Breast epithelium (tissue), 3 donors: Measurements from ENCODE around the gene CFAP46.

ENCODE experiments used
- POLR2AphosphoS5 ChIP-seq, 3 donors: sonication (generic); formaldehyde crosslinking; IDR thresholded peaks; one replicate each; pipeline ENCODE4 v1.6.1; 2017; ENCODE audit warnings: antibody characterized with exemption in 3 of 3
- TF ChIP-seq, protein P1 (sequence below), 3 donors: fragments of 450-650 bp; IDR thresholded peaks; one replicate each; pipeline ENCODE4 v1.5.1; 2016 to 2017; ENCODE audit warnings: antibody characterized with exemption in 3 of 3, mild to moderate bottlenecking in 3 of 3, moderate library complexity in 3 of 3

DNA sequence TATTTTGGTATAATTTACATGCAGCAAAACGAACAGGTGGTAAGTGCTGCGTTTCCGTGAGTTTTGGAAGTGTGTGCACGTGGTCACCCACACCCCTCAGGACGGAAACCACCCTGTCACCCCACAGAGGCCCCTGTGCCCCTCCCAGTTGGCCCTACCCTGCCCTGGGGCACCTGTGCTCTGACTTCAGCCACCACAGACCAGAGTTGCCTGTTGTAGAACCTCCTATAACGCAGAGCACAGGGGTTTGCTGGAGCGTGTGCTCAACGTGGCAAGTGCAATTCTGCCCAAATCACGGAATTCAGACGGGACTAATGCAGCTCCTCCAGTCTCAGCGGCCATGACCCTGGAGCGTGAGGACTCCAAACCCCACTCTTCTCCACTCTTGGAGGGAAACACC is 9.6 kb upstream of the CFAP46 start:
- TF ChIP-seq, protein P1, sequence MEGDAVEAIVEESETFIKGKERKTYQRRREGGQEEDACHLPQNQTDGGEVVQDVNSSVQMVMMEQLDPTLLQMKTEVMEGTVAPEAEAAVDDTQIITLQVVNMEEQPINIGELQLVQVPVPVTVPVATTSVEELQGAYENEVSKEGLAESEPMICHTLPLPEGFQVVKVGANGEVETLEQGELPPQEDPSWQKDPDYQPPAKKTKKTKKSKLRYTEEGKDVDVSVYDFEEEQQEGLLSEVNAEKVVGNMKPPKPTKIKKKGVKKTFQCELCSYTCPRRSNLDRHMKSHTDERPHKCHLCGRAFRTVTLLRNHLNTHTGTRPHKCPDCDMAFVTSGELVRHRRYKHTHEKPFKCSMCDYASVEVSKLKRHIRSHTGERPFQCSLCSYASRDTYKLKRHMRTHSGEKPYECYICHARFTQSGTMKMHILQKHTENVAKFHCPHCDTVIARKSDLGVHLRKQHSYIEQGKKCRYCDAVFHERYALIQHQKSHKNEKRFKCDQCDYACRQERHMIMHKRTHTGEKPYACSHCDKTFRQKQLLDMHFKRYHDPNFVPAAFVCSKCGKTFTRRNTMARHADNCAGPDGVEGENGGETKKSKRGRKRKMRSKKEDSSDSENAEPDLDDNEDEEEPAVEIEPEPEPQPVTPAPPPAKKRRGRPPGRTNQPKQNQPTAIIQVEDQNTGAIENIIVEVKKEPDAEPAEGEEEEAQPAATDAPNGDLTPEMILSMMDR (IDR thresholded peaks at IDR 0.05) = no peak
- no peak for TF ChIP-seq POLR2AphosphoS5 (IDR thresholded peaks at IDR 0.05)
